H9 (cell line): ENCODE data around the gene ANO3. TPM values are rescaled to one million over a fixed set of nuclear protein-coding genes. Genes with fewer than 3 reads are reported as not detected.

Experiments
- DNase-seq: peaks from one replicate; pipeline ENCODE4 v3.0.0-alpha.2; 2017
- H2AFZ ChIP-seq: one replicate; pipeline ENCODE4 v1.6.1; 2013; ENCODE audit warnings: mild to moderate bottlenecking, low read length, control low read depth, moderate library complexity
- H2AK5ac ChIP-seq: 2 replicates; pipeline ENCODE4 v1.6.1; 2013; ENCODE audit warnings: low read length, control low read depth, mixed read lengths; ENCODE audit not compliant: insufficient read length
- H2BK120ac ChIP-seq: one replicate; pipeline ENCODE4 v1.6.1; 2013; ENCODE audit warnings: low read depth, mild to moderate bottlenecking, low read length, control low read depth, inconsistent platforms; ENCODE audit not compliant: poor library complexity, severe bottlenecking
- H2BK12ac ChIP-seq: 2 replicates; pipeline ENCODE4 v1.6.1; 2013; ENCODE audit warnings: low read length, control low read depth, mixed read lengths, low read depth; ENCODE audit not compliant: insufficient read length
- H2BK15ac ChIP-seq: 2 replicates; pipeline ENCODE4 v1.6.1; 2013; ENCODE audit warnings: low read depth, low read length, control low read depth
- H2BK20ac ChIP-seq: one replicate; pipeline ENCODE4 v1.6.1; 2013; ENCODE audit warnings: low read depth, mild to moderate bottlenecking, low read length, control low read depth, inconsistent platforms; ENCODE audit not compliant: poor library complexity, severe bottlenecking
- H2BK5ac ChIP-seq: 2 replicates; pipeline ENCODE4 v1.6.1; 2013; ENCODE audit warnings: low read length, control low read depth, mixed read lengths; ENCODE audit not compliant: insufficient read length
- H3K14ac ChIP-seq: 2 replicates; pipeline ENCODE4 v1.6.1; 2013; ENCODE audit warnings: low read length, control low read depth; ENCODE audit not compliant: insufficient read depth
- H3K18ac ChIP-seq: 2 replicates; pipeline ENCODE4 v1.6.1; 2013; ENCODE audit warnings: low read depth, mild to moderate bottlenecking, mixed read lengths, low read length, control low read depth; ENCODE audit not compliant: insufficient read length
- H3K23ac ChIP-seq: 2 replicates; pipeline ENCODE4 v1.6.1; 2013; ENCODE audit warnings: low read length, control low read depth, mixed read lengths, low read depth; ENCODE audit not compliant: insufficient read length
- H3K23me2 ChIP-seq: 2 replicates; pipeline ENCODE4 v1.6.1; 2013; ENCODE audit warnings: low read depth, mild to moderate bottlenecking, mixed read lengths, low read length, control low read depth; ENCODE audit not compliant: insufficient read length, poor library complexity, severe bottlenecking
- H3K27ac ChIP-seq: 2 replicates; pipeline ENCODE4 v1.5.1; 2013; ENCODE audit warnings: low read length, control low read depth, mixed read lengths, low read depth; ENCODE audit not compliant: insufficient read length
- H3K27me3 ChIP-seq: 2 replicates; pipeline ENCODE4 v1.6.1; 2013; ENCODE audit warnings: low read length, control low read depth, inconsistent platforms; ENCODE audit not compliant: insufficient read depth
- H3K4ac ChIP-seq: 2 replicates; pipeline ENCODE4 v1.6.1; 2013; ENCODE audit warnings: low read depth, mild to moderate bottlenecking, control low read depth, inconsistent platforms, low read length, moderate library complexity
- H3K4me1 ChIP-seq: 2 replicates; pipeline ENCODE4 v1.6.1; 2013; ENCODE audit warnings: low read length, control low read depth, inconsistent platforms; ENCODE audit not compliant: insufficient read depth
- H3K4me2 ChIP-seq: 2 replicates; pipeline ENCODE4 v1.6.1; 2013; ENCODE audit warnings: low read length, control low read depth, mixed read lengths; ENCODE audit not compliant: insufficient read length, insufficient read depth
- H3K56ac ChIP-seq: 2 replicates; pipeline ENCODE4 v1.6.1; 2013; ENCODE audit warnings: low read depth, mild to moderate bottlenecking, mixed read lengths, low read length, control low read depth; ENCODE audit not compliant: insufficient read length
- H3K79me1 ChIP-seq: 2 replicates; pipeline ENCODE4 v1.6.1; 2013; ENCODE audit warnings: low read depth, mild to moderate bottlenecking, moderate library complexity, low read length, control low read depth, inconsistent platforms; ENCODE audit not compliant: insufficient read depth, poor library complexity, severe bottlenecking
- H3K79me2 ChIP-seq: 2 replicates; pipeline ENCODE4 v1.6.1; 2013; ENCODE audit warnings: low read length, control low read depth, inconsistent platforms; ENCODE audit not compliant: insufficient read depth
- H3K9ac ChIP-seq: 2 replicates; pipeline ENCODE4 v1.6.1; 2013; ENCODE audit warnings: low read length, control low read depth, mixed read lengths; ENCODE audit not compliant: insufficient read length; ENCODE audit errors: extremely low read depth
- H3K9me3 ChIP-seq: one replicate; pipeline ENCODE4 v1.6.1; 2013; ENCODE audit warnings: low read depth, low read length, inconsistent platforms; ENCODE audit not compliant: control insufficient read depth
- H3T11ph ChIP-seq: one replicate; pipeline ENCODE4 v1.6.1; 2013; ENCODE audit warnings: mild to moderate bottlenecking, low read length, control low read depth, inconsistent platforms
- H4K20me1 ChIP-seq: one replicate; pipeline ENCODE4 v1.6.1; 2013; ENCODE audit not compliant: control insufficient read depth, insufficient read length, insufficient read depth
- H4K5ac ChIP-seq: 2 replicates; pipeline ENCODE4 v1.6.1; 2013; ENCODE audit warnings: low read depth, mild to moderate bottlenecking, mixed read lengths, low read length, control low read depth; ENCODE audit not compliant: insufficient read length
- H4K8ac ChIP-seq: replicated peaks from 2 replicates; pipeline ENCODE4 v1.6.1; 2013; ENCODE audit warnings: low read length, control low read depth, mixed read lengths, low read depth; ENCODE audit not compliant: insufficient read length
- H4K91ac ChIP-seq: 2 replicates; pipeline ENCODE4 v1.6.1; 2013; ENCODE audit warnings: low read depth, mild to moderate bottlenecking, moderate library complexity, mixed read lengths, low read length, control low read depth; ENCODE audit not compliant: insufficient read length
- H3K27ac Mint-ChIP-seq, 3 experiments: 2 replicates in 2 of 3; 3 replicates in 1 of 3; pipeline ENCODE4 v1.8.0; 2020 to 2021; ENCODE audit warnings: mixed read lengths in 3 of 3, mild to moderate bottlenecking in 1 of 3, moderate library complexity in 1 of 3
- H3K27me3 Mint-ChIP-seq: 2 replicates; pipeline ENCODE4 v1.8.0; 2021; ENCODE audit warnings: low read depth, mild to moderate bottlenecking, moderate library complexity, mixed read lengths
- H3K36me3 Mint-ChIP-seq, 3 experiments: 2 replicates in 2 of 3; 3 replicates in 1 of 3; pipeline ENCODE4 v1.8.0; 2020 to 2021; ENCODE audit warnings: low read depth in 3 of 3, mixed read lengths in 3 of 3; ENCODE audit not compliant: insufficient read depth in 1 of 3
- H3K4me1 Mint-ChIP-seq, 2 experiments: 2 replicates each; pipeline ENCODE4 v1.8.0; 2020; ENCODE audit warnings: mixed read lengths in 2 of 2
- H3K4me3 Mint-ChIP-seq, 2 experiments: 2 replicates in 1 of 2; 3 replicates in 1 of 2; pipeline ENCODE4 v1.8.0; 2020 to 2021; ENCODE audit warnings: mild to moderate bottlenecking in 2 of 2, mixed read lengths in 2 of 2, moderate library complexity in 1 of 2
- H3K9me3 Mint-ChIP-seq, 2 experiments: 2 replicates in 1 of 2; 3 replicates in 1 of 2; pipeline ENCODE4 v1.8.0; 2020; ENCODE audit warnings: mild to moderate bottlenecking in 2 of 2, mixed read lengths in 2 of 2, moderate library complexity in 1 of 2
- WGBS: extraction: QIAGEN DNeasy Blood & Tissue Kit; methylation state at CpG from one replicate; pipeline ENCODE4 v1.1.7; 2013; ENCODE audit warnings: missing lambda C conversion rate, low lambda C conversion rate, mixed read lengths; ENCODE audit not compliant: insufficient read length; ENCODE audit errors: extremely low coverage; 5-methylcytosine and 5-hydroxymethylcytosine counted together
- total RNA-seq: library from RNA; stranded (reverse); gene quantifications from 2 replicates; pipeline ENCODE4 v1.2.1, GENCODE V29; 2021
- TF ChIP-seq, protein P1 (sequence below): fragments of 200-600 bp; sonication (generic); conservative IDR thresholded peaks from 3 replicates; pipeline ENCODE4 v1.8.0; 2021; ENCODE audit warnings: antibody characterized with exemption, mild to moderate bottlenecking

Gene ANO3
- total RNA-seq, 1 experiment from 2014 or later = not detected

DNA sequence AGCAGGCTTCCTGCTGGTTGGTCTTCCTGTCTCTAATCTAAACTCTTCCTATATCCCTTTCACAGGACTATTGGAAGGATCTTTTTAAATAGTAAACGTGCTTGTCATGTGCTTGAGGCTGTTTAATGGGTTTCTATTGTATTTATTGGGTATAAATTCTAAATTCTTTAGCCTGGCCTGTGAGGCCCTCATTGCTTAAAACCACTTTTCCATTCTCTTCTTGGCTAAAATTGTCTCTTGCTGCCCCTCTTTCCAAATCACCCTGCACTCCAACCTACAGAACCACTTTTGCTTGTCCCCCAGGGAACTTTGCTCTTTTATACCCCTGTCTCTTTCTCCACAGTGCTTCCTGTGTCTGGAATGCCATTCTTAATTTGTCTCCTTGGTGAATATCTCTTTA lies 286.5 kb downstream of the ANO3 start:
- Mint-ChIP-seq H3K9me3 (no peaks in the 10 kb centered on the region), H3K4me1 (peaks cover 7% of the 10 kb centered on the region in 2 experiments), H3K4me3 (no peak overlapping the region), H3K27me3 (no peaks in the 10 kb centered on the region), H3K36me3 (no peaks in the 10 kb centered on the region), H3K27ac (peak overlapping the region in 2 of 3 experiments; percentile 34 to 55; a peak in 2 of 7 replicates)
- no peaks in the 10 kb centered on the region for H3K9me3 ChIP-seq
- no peak overlapping the region for H3K4me2 ChIP-seq
- H3K4ac ChIP-seq = no peak overlapping the region
- no peak overlapping the region for H2BK5ac ChIP-seq
- no peak overlapping the region for H3K14ac ChIP-seq
- no peak overlapping the region for H2BK12ac ChIP-seq
- H4K20me1 ChIP-seq = no peaks in the 10 kb centered on the region
- H3K23me2 ChIP-seq = no peaks in the 10 kb centered on the region
- no peak overlapping the region for H3T11ph ChIP-seq
- no peak overlapping the region for H2BK15ac ChIP-seq
- TF ChIP-seq, protein P1, sequence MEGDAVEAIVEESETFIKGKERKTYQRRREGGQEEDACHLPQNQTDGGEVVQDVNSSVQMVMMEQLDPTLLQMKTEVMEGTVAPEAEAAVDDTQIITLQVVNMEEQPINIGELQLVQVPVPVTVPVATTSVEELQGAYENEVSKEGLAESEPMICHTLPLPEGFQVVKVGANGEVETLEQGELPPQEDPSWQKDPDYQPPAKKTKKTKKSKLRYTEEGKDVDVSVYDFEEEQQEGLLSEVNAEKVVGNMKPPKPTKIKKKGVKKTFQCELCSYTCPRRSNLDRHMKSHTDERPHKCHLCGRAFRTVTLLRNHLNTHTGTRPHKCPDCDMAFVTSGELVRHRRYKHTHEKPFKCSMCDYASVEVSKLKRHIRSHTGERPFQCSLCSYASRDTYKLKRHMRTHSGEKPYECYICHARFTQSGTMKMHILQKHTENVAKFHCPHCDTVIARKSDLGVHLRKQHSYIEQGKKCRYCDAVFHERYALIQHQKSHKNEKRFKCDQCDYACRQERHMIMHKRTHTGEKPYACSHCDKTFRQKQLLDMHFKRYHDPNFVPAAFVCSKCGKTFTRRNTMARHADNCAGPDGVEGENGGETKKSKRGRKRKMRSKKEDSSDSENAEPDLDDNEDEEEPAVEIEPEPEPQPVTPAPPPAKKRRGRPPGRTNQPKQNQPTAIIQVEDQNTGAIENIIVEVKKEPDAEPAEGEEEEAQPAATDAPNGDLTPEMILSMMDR = no peak
- no peak overlapping the region for H2AK5ac ChIP-seq
- H4K8ac ChIP-seq = no peak overlapping the region
- no peaks in the 10 kb centered on the region for H3K27me3 ChIP-seq
- no peak overlapping the region for H3K18ac ChIP-seq
- no peak overlapping the region for H2AFZ ChIP-seq
- H3K79me1 ChIP-seq = no peaks in the 10 kb centered on the region
- H2BK120ac ChIP-seq = no peak overlapping the region
- H3K9ac ChIP-seq = peak overlapping the region; percentile 23
- no peak overlapping the region for H3K27ac ChIP-seq
- H2BK20ac ChIP-seq = no peak overlapping the region
- no peak overlapping the region for H4K91ac ChIP-seq
- no peaks in the 10 kb centered on the region for H3K79me2 ChIP-seq
- no peak overlapping the region for H3K23ac ChIP-seq
- no peak for DNase-seq
- no peak overlapping the region for H3K56ac ChIP-seq
- no peak overlapping the region for H4K5ac ChIP-seq
- H3K4me1 ChIP-seq = 0 out of 2 replicates have a peak, but pooled peaks cover 2% of the 10 kb centered on the region
- WGBS = no CpG with 5 or more reads among the region's 1 CpG
